Hepatocyte (in vitro differentiated cells): ENCODE results near the gene NAP1L4.

Source experiments
- CTCF ChIP-seq: fragments of 200-600 bp; sonication (generic); IDR thresholded peaks from 2 replicates; pipeline ENCODE4 v1.5.1; 2016; ENCODE audit warnings: antibody characterized with exemption, mild to moderate bottlenecking; ENCODE audit not compliant: poor library complexity
- EZH2 ChIP-seq: fragments of 200-600 bp; sonication (generic); IDR thresholded peaks from 2 replicates; pipeline ENCODE4 v1.6.1; 2016; ENCODE audit warnings: antibody characterized with exemption, mild to moderate bottlenecking, borderline replicate concordance

GRCh38 chr11:3036419-3036818, 44.3 kb upstream of the NAP1L4 start:
- TF ChIP-seq CTCF (no peak), EZH2 (no peak)
